Medulla oblongata (tissue), 1 donor: ENCODE measurements around the gene RHEBL1.

Experiments used
- DNase-seq: peaks from one replicate; pipeline ENCODE4 v3.0.0-alpha.2; 2015; ENCODE audit errors: extremely low spot score

RHEBL1 gene

DNA sequence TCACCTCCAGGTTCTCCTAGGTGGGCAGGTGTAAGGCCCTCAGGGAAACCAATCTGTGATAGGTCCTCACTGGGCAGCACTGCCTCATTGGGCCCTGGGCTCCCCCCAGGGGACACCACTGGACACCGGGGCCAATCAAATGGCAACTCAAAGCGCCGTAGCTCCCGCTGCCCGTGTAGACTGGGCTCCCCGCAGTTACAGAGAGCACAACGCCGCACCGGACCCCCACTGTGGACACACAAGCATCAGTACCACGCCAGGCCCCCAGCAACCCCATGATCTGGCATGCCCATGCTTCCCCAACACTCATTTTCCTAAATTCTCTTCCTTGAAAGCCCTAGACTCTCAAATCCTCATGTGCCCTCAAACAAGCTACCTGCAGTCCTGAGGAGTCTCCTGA lies 15.3 kb downstream of the RHEBL1 start:
- DNase-seq: no peak

DNA sequence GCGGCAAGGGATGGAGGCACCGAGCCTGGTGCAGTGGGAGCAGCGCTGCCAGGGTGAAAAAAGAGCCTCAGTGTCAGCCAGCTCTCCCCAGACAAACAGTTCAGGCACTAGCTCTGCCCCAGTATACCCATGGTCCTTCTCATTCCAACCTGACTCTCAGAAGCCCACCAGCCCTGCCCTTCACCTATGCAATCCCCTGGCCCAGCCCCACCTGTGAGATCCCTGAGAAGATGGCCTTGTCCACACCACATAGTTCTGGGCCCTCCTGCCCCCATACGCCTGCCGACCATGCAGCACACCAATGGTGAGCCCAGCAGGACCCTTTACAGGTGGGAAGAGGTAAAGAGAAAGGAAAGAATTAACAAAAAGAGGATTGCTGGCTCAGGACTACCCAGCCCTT lies 15.7 kb downstream of the RHEBL1 start:
- no peak for DNase-seq

DNA sequence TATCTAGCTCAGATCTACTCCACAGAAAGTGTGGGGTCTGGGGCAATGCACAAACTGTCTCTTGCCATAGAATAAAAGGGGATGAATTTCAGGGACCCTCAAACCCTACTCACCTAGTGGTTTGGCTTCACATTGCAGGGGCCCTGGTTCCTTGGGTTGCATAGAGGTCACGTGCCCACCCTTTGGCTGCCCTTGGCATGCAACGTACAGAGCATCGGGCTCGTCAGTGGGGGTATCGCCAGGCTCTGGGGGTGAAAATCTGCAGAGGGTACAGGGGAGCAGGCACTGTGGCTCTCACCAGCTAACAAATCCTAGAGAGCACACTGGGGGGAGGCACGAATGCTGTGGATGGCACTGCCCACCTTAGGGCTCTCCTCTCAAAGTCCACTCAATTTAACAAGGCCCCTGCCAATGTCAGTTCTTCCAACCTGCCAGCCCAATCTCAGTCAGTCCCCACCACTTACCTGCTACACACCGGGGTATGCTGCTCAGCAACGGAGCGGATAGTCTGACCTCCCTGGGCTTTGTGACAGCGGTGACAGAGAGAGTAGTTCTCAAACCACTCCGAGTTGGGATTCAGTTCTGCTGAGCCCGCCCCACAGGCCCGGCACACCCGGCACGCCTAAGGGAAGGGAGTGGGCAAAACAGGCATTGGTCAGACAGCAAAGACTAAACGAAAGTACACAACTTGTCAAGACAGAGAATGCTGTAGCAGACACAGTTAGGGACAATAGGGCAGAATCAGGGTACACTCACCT lies 17.1 kb downstream of the RHEBL1 start:
- no peak for DNase-seq

DNA sequence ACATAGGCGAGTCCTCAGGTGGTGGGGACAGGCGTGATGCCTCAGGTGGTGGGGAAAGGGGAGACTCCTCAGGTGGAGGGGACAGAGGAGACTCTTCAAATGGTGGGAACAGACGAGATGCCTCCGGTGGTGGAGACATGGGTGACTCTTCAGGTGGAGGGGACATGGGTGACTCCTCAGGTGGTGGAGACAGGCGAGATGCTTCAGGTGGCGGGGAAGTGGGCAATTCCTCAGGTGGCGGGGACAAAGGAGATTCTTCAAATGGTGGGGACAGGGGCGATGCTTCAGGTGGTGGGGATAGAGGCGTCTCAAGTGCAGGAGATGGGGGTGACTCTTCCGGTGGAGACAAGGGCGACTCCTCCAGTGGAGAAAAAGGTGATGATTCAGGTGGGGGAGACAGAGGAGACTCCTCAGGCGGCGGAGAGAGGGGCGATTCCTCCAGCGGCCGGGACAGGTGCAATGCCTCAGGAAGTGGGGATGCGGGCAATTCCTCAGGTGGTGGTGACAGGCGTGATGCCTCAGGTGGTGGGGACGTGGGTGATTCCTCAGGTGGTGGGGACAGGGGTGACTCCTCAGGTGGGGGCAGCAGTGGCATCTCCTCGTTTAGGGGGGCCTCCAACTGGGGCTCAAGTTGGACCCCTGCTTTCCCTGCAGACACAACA lies 17.9 kb downstream of the RHEBL1 start:
- DNase-seq: no peak

DNA sequence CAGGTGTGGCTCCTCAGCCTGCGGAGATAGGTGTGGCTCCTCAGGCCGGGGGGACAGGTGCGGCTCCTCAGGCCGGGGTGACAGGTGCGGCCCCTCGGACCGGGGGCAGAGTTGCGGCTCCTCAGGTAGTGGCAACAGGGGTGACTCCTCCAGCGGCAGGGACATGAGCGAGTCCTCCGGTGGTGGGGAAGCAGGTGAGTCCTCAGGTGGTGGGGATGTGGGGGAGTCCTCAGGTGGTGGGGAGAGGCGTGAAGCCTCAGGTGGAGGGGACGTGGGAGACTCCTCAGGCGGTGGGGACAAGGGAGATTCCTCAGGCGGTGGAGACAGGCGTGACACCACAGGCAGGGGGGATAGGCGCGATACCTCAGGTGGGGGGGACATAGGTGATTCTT lies 18.4 kb downstream of the RHEBL1 start:
- no peak for DNase-seq

DNA sequence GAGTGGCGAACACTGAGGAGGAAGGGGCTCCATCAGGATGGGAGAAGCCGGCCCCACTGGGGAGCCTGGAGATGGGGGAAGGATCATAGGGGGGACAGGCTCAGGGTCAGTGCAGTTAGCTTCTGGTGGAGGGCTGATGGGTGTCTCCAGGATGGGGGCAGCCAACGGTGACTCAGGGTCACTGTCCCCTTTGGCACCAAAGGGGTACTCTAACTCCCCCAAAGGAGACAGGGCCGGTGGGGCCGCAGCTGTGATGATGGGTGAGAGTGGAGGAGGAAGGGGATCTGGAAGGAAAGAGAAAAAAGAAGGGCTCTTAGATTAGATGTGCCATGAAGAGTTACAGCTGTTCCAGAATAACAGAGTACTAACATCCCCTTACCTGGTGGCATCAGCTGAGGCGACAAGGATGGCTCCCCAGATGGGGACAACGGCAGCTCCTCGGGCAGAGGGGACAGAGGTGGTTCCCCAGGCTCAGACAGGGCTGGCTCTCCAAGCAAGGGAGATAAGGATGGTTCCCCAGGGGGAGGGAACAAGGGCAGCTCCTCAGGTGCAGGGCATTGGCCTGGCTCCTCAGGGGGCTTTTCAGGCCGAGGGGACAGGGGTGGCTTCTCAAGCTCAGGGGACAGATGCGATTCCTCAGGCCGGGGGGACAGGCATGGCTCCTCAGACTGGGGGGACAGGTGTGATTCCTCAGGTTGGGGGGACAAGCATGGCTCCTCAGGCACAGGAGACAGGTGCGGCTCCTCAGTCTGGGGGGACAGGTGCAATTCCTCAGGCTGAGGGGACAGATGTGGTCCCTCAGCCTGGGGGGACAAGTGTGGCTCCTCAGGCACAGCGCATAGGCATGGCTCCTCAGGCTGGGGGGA lies 19.0 kb downstream of the RHEBL1 start:
- no peak for DNase-seq

DNA sequence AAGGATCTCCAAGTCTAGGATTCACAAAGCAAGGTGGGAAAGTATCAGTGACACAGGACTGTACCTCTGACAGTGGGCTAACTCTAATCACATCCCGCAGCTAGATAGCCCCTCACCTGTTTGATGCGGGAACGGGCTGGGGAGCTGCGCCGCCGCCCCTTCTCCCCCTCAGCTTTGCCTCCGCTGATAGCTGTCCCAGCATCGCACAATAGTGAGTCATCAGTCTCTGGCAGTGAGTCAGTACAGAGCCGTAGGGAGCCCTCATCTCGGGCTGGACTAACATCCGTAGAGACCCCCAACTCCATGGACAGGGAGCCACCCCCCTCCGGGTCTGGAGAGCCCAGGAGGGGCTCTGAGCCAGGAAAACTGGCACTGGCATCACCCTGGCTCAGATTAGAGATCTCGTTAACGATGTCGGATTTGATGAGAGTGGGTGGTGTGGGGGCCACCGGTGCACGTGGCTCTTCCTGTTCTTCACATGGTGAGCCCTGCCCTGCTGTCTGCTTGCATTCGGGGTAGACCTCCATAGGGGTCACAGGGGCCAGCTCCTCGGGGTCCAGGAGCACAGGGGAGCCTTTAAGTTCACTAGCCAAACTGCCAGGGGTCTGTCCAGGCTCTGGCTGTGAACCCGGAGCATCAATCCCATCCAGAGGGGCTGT lies 20.1 kb downstream of the RHEBL1 start:
- DNase-seq: no peak

DNA sequence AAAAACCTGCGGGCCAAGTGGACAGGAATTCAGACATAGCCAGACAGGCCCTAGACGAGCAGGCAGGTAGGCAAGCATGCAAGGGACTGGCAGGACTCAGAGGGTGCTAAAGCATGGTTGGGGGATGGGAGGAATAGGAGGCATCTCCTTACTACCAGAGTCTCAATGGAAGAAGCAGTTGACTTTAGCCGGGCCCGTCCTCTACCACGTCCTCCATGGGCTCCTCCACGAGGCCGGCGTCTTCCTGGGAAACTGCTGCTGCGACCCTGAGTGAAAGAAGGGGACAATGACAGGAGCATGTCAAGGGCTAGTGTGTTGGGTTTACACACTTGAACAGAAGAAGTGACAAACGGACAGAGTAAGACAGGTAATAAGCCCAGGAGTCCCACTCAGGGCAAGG lies 20.8 kb downstream of the RHEBL1 start:
- no peak for DNase-seq

DNA sequence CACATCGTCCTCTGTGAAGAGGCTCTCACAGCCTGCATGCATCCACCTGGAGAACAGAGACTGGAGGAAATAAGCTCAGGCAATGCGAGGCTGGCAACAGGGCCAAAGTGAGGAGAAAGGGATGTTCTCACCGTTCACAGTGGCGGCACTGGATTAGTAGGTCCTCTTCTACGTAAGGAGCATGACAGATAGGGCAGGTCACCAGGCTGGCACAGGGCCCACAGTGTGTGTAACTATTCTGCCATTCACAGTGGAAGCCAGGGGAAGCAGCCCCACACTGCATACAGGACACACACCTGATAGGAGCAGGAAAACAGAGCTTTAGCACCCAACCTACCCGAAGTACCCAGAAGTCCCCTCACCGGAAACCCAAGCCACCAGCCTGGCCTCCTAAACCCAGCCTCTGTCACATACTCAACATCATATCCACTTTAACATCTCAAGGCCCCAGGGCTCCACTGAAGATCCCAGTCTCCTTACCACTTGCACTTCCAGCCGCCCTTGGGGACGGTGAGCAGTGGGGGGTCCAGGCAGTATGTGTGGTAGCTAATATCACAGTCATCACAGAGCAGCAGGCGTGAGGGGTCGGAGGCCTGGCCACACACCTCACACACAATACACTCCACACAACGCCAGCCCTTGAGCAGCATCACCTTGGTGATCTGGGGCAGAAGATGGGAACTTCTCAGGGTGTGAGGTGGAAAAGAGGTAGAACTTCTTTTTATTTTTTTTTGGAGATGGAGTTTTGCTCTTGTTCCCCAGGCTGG lies 23.5 kb downstream of the RHEBL1 start:
- DNase-seq: no peak

DNA sequence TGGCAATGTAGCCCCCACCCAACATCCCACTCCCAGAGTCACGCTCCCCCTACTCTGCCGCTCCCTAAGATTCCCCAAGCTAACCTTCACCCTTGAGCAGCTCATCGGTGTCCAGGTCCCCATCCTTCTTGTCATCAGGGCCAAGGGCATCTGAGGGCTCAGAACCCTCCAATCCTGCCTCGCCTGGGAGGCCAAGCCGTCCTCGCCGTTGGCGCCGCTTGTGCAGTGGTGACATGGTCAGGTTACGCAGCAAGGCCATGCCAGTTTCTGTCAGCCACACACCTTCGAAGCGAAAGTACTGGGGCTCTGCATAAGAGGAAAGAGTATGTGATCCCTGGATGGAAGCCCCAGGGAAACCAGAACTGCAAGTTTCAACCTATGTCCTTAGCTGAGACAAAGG lies 25.1 kb downstream of the RHEBL1 start:
- no peak for DNase-seq

DNA sequence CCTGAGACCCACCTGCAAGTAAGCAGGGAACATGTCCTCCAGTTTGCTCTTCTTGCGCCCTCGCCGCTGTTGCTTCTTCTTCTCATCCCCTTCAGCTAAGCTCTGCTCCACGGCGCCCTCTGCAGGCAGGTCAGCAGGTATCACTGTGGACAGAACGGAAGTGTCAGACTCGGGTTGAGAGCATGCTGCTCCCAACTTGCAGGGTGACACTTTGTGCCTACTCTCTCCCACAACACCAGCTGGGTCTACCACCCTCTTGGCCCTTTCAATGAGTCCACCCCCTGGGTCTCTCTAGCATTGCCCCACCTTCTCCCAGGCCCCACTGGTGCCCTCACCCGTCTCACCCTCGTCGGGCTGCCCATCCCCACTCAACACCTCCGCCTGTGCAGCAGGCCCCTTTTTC lies 25.9 kb downstream of the RHEBL1 start:
- peak; percentile 57 for DNase-seq

DNA sequence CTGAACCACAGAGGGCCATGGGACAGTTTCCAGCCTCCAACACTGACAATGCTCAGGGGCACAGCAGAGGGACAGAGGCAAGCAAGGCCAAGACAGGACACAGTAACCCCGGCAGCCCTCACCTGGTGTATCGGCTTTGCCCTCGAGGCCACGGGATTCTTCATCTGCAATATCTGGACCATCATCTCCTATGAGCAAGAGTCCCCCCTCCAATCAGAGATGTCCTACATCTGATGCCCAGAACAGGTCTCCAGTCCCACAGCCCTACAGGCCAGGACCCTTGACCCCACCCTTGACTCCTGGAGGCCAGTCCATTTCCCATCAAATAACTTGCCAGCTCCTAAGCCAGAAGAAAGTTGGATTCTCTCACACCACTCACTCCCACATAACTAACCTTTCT lies 26.5 kb downstream of the RHEBL1 start:
- no peak for DNase-seq

DNA sequence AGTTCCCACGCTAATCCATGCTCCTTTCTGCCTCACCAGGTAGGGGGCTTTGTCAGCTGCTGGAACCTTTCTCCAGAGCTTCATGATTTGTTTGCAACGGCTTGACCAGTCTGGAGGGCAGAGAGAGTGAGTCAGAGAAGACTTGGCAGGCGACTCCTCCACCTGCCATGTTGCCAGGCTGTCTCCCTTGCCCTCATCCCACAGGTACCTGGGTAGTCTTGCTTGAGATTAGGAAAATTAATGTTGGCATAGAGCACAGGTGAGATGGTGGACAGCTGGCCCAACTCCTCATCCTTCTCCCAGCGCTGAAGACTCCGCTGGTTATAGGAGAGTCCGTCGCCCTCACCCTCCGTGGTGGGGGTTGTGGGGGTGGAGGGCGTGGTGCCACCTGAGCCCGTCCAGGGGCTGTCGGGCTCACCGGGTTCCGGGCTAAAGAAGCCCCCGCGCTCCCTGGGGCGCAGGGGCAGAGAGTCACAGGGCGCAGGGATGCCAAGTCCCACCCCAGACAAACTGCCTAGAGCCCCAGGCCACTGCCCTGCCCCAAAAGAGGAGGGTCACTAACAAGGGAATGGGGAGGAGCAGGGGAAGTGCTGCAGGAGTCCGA lies 27.8 kb downstream of the RHEBL1 start:
- DNase-seq: no peak

DNA sequence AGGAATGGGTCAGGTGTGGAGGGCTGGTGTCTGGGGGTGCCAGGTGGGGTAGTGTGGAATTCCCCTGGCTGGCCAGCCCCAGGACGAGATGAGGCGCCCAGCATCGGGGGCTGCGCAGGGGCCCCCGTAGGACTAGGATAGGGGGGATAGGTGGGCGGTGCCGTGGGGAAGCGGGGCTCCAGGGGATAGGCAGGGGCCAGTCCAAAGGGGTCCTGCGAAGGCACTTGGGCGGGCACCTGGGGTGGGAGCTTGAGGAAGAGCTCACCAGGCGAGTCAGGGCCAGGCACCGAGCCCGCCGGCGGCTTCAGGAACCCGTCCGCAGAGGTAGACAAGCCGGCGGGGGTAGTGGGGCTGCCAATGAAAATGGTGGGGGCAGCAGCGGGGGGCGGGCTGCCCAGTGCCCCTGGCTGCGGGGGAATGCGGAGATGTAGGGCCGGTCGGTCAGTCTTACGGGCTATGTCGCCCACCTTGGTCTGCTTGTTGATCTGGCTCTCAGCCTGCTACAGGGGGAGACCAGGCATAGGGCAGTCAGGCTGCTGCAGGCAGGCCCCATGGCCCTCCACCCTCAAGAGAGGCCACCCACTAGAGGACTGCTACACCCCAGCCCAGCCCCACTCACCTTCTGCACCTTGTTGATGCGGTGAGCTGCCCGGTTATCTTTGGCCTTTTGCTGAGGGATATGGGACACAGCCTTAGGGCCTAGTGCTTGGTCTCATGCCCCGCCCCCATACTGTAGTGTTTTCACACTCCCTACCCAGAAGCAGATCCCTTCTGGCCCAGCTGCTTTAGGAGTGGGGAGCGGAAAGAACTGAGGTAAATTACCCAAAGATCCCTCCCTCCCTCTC lies 28.5 kb downstream of the RHEBL1 start:
- DNase-seq: no peak

DNA sequence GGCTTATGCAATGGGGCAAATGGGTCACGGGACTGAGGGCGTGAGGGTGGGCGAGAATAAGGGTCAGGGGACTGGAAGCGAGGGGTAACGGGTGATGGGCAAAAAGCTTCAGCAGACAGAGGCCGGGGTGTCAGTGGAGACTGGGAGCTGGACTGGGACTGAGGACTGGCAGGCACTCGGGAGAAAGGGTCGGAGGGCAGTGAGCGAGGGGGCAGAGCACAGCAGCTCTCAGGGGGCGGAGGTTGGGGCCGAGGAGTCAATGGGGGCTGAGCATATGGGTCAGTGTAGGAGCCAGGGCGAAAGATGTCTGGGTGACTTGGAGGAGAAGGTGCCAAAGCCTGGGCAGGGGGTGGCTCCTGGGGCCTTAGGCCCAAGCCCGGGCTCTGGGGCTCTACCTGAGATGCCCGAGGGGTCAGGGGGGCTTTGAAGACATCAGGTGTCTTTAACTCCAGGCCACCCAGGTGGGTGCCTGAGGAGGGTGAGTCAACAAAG lies 29.4 kb downstream of the RHEBL1 start:
- DNase-seq: no peak

DNA sequence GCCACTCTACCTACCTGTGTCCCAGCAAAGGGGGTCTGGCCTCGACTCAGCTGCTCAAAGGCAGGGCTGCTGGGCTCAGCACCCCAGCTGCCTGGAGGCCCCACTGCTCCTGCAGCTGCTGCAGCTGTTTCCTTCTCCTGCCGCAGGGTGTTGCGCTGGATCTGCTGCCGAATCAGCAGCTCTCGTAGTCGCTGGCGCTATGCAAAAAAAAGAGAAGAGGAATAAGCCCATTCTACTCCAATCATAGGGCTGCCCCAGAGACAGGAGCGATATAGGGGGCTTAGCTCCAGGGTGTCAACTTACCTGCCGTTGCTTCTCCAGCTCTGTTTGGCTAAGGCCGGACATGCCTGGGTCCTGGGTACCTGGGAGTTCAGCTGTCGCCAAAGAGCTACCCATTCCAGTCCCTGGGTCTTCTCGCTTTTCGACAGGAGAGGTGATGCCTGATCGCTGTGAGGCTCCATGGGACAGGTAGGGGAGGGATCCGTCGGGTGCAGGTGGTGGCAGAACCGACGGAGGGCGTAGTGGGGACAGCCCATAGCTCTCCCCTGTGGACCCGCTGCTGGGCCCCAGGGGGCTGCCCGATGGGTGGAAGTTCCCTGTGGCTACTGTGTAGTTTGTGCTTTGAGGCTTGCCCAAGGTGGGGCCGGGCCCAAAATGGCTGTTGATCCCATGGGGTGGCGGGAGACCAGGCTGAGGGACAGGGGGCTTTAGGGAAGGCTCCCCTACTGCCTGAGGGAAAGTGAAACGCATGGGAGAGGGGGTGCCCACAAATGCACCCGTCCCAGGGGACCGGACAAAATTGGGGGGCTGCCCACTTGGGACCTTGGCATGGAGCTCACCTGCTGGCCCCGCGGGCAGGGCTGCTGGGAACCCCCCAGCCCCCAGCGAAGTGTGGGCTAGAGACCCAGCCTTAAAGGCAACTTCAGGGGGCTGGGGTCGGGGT lies 30.1 kb downstream of the RHEBL1 start:
- no peak for DNase-seq

DNA sequence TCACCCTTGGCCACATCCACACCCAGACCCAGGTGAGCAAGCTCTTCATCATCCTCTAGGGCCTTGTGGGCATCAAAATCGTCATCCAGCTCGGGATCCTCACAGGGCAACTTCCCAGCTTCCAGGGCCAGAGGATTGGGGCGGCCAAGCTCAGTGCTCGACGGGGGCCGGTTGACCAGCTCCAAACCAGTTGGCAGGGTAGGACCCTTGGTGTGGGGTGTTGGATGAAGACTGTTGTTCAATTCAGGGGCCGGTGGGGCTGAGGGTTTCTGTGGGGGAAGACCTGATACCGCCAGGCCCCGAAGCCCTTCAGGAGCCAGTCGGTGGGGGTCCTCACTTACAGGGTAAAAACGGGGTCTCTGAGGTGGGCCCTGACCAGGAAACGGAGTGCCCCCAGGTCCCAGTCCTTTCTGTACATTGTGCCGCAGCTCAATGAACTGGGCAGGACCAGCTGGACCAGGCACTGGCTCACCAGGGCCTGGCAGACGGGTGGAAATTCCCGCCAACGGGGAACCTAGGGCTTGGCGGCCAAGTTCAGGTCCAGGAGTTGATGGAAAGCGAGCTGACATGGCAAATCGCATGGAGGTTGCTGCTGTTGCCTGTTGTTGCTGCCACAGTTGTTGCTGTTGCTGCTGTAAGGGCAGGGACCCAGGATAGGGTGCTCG lies 31.4 kb downstream of the RHEBL1 start:
- DNase-seq: no peak

DNA sequence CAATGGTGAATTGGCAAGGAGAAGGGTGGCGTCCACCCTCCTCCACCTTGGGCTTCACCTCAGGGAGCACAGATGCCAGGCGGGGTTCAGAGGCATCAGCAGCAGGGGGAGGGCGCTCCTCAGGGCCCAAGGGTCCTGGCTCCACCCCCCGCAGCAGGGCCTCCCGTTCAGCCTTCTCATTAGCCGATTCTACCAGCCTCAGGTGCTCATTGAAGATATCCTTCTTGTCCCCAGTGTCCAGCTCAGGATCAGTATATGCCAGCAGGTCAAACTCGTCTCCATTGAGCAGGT lies 31.9 kb downstream of the RHEBL1 start:
- DNase-seq: no peak
